Duodenal mucosa (tissue), 2 donors: ENCODE results near the gene GMDS.

Experiments
- H3K27ac ChIP-seq: one replicate; pipeline ENCODE4 v1.7.0; 2013; ENCODE audit warnings: low read depth, low read length
- H3K27me3 ChIP-seq, 2 donors: one replicate each; pipeline ENCODE4 v1.7.0; 2013; ENCODE audit warnings: low read length in 2 of 2, control low read depth in 1 of 2; ENCODE audit not compliant: insufficient read depth in 2 of 2, control insufficient read depth in 1 of 2
- H3K36me3 ChIP-seq, 2 donors: one replicate each; pipeline ENCODE4 v1.7.0; 2013; ENCODE audit warnings: low read length in 2 of 2, control low read depth in 1 of 2; ENCODE audit not compliant: insufficient read depth in 2 of 2, control insufficient read depth in 1 of 2
- H3K4me1 ChIP-seq, 2 donors: one replicate each; pipeline ENCODE4 v1.7.0; 2013; ENCODE audit warnings: low read length in 2 of 2, control low read depth in 1 of 2; ENCODE audit not compliant: insufficient read depth in 2 of 2, control insufficient read depth in 1 of 2
- H3K4me3 ChIP-seq, 2 donors: one replicate each; pipeline ENCODE4 v1.7.0; 2013; ENCODE audit warnings: low read length in 2 of 2, low read depth in 1 of 2
- H3K9ac ChIP-seq, 2 donors: one replicate each; pipeline ENCODE4 v1.7.0; 2013; ENCODE audit warnings: low read length in 2 of 2, low read depth in 1 of 2
- H3K9me3 ChIP-seq, 2 donors: one replicate each; pipeline ENCODE4 v1.7.0; 2013; ENCODE audit warnings: low read length in 2 of 2, control low read depth in 1 of 2; ENCODE audit not compliant: control insufficient read depth in 1 of 2

GMDS gene

GRCh38 chr6:1736346-1737105 lies 508.9 kb downstream of the GMDS start:
- H3K27me3 ChIP-seq, result no peaks in the 10 kb centered on the region
- no peak overlapping the region for H3K9ac ChIP-seq
- H3K4me1 ChIP-seq, result no peaks in the 10 kb centered on the region
- H3K36me3 ChIP-seq, result no peaks in the 10 kb centered on the region
- H3K4me3 ChIP-seq, result no peak overlapping the region
- H3K9me3 ChIP-seq, result no peaks in the 10 kb centered on the region
- no peak overlapping the region for H3K27ac ChIP-seq

- H3K27ac ChIP-seq, result no peak overlapping the region
- H3K4me3 ChIP-seq, result no peak overlapping the region
- no peaks in the 10 kb centered on the region for H3K9me3 ChIP-seq
- no peaks in the 10 kb centered on the region for H3K27me3 ChIP-seq
- H3K4me1 ChIP-seq, result no peaks in the 10 kb centered on the region
- no peak overlapping the region for H3K9ac ChIP-seq
- H3K36me3 ChIP-seq, result no peaks in the 10 kb centered on the region
These were observed 510.1 kb downstream of the GMDS start for GRCh38 chr6:1735239-1735803.

- Histone ChIP-seq H3K36me3 (peaks cover 0 to 6% of the 10 kb centered on the region in 2 donors), H3K4me3 (no peak overlapping the region), H3K27ac (no peak overlapping the region), H3K27me3 (no peaks in the 10 kb centered on the region), H3K4me1 (no peaks in the 10 kb centered on the region), H3K9me3 (no peaks in the 10 kb centered on the region), H3K9ac (no peak overlapping the region)
These were observed 514.5 kb downstream of the GMDS start for GRCh38 chr6:1730882-1731281.

GRCh38 chr6:1729750-1730140 lies 515.7 kb downstream of the GMDS start:
- H3K9me3 ChIP-seq, result no peaks in the 10 kb centered on the region
- H3K4me3 ChIP-seq, result no peak overlapping the region
- no peaks in the 10 kb centered on the region for H3K27me3 ChIP-seq
- H3K4me1 ChIP-seq, result peaks cover 0 to 5% of the 10 kb centered on the region in 2 donors
- no peak overlapping the region for H3K9ac ChIP-seq
- no peak overlapping the region for H3K27ac ChIP-seq
- peaks cover 0 to 9% of the 10 kb centered on the region in 2 donors for H3K36me3 ChIP-seq

- no peaks in the 10 kb centered on the region for H3K9me3 ChIP-seq
- H3K9ac ChIP-seq, result no peak overlapping the region
- peaks cover 0 to 14% of the 10 kb centered on the region in 2 donors for H3K36me3 ChIP-seq
- H3K4me1 ChIP-seq, result peaks cover 0 to 5% of the 10 kb centered on the region in 2 donors
- H3K4me3 ChIP-seq, result no peak overlapping the region
- no peak overlapping the region for H3K27ac ChIP-seq
- no peaks in the 10 kb centered on the region for H3K27me3 ChIP-seq
These were observed 516.2 kb downstream of the GMDS start for GRCh38 chr6:1729133-1729749.

GRCh38 chr6:1726341-1726768 lies 519.0 kb downstream of the GMDS start:
- no peaks in the 10 kb centered on the region for H3K27me3 ChIP-seq
- peaks cover 0 to 5% of the 10 kb centered on the region in 2 donors for H3K4me1 ChIP-seq
- no peak overlapping the region for H3K9ac ChIP-seq
- H3K36me3 ChIP-seq, result peaks cover 0 to 17% of the 10 kb centered on the region in 2 donors
- H3K9me3 ChIP-seq, result no peaks in the 10 kb centered on the region
- H3K4me3 ChIP-seq, result no peak overlapping the region
- H3K27ac ChIP-seq, result no peak overlapping the region

- peaks cover 0 to 5% of the 10 kb centered on the region in 2 donors for H3K4me1 ChIP-seq
- peaks cover 0 to 17% of the 10 kb centered on the region in 2 donors for H3K36me3 ChIP-seq
- H3K9me3 ChIP-seq, result no peaks in the 10 kb centered on the region
- H3K4me3 ChIP-seq, result no peak overlapping the region
- H3K27ac ChIP-seq, result no peak overlapping the region
- no peak overlapping the region for H3K9ac ChIP-seq
- no peaks in the 10 kb centered on the region for H3K27me3 ChIP-seq
These were observed 520.8 kb downstream of the GMDS start for GRCh38 chr6:1724616-1725015.

- H3K9me3 ChIP-seq, result no peaks in the 10 kb centered on the region
- no peaks in the 10 kb centered on the region for H3K27me3 ChIP-seq
- peaks cover 0 to 5% of the 10 kb centered on the region in 2 donors for H3K4me1 ChIP-seq
- no peak overlapping the region for H3K27ac ChIP-seq
- H3K4me3 ChIP-seq, result no peak overlapping the region
- peaks cover 0 to 17% of the 10 kb centered on the region in 2 donors for H3K36me3 ChIP-seq
- no peak overlapping the region for H3K9ac ChIP-seq
These were observed 521.3 kb downstream of the GMDS start for GRCh38 chr6:1724124-1724523.

- Histone ChIP-seq H3K9me3 (no peaks in the 10 kb centered on the region), H3K36me3 (peaks cover 0 to 22% of the 10 kb centered on the region in 2 donors), H3K4me1 (peaks cover 0 to 5% of the 10 kb centered on the region in 2 donors), H3K27ac (no peak overlapping the region), H3K27me3 (no peaks in the 10 kb centered on the region), H3K4me3 (no peak overlapping the region), H3K9ac (no peak overlapping the region)
These were observed 522.6 kb downstream of the GMDS start for GRCh38 chr6:1722801-1723200.

GRCh38 chr6:1720620-1721322 lies 524.6 kb downstream of the GMDS start:
- Histone ChIP-seq H3K36me3 (peaks cover 4 to 16% of the 10 kb centered on the region in 2 donors), H3K9ac (no peak overlapping the region), H3K9me3 (no peaks in the 10 kb centered on the region), H3K27me3 (no peaks in the 10 kb centered on the region), H3K4me1 (peaks cover 0 to 5% of the 10 kb centered on the region in 2 donors), H3K27ac (no peak overlapping the region), H3K4me3 (no peak overlapping the region)
